Endothelial cell (in vitro differentiated cells): ENCODE data around the gene OTUB2. TPM values are rescaled to one million over a fixed set of nuclear protein-coding genes. Genes with fewer than 3 reads are reported as not detected.

Source experiments
- DNase-seq: peaks from one replicate; pipeline ENCODE4 v3.0.0; 2021; ENCODE audit warnings: low spot score
- H3K27ac Mint-ChIP-seq: one replicate; pipeline ENCODE4 v1.8.0; 2021; ENCODE audit warnings: mixed read lengths, inconsistent platforms; ENCODE audit not compliant: unreplicated experiment
- H3K27me3 Mint-ChIP-seq: one replicate; pipeline ENCODE4 v1.8.0; 2021; ENCODE audit warnings: mild to moderate bottlenecking, moderate library complexity, mixed read lengths, inconsistent platforms; ENCODE audit not compliant: unreplicated experiment
- H3K36me3 Mint-ChIP-seq: one replicate; pipeline ENCODE4 v1.8.0; 2021; ENCODE audit warnings: mild to moderate bottlenecking, low read depth, mixed read lengths, inconsistent platforms; ENCODE audit not compliant: unreplicated experiment
- H3K4me1 Mint-ChIP-seq: one replicate; pipeline ENCODE4 v1.8.0; 2021; ENCODE audit warnings: mild to moderate bottlenecking, mixed read lengths, inconsistent platforms; ENCODE audit not compliant: unreplicated experiment
- H3K4me3 Mint-ChIP-seq: one replicate; pipeline ENCODE4 v1.8.0; 2021; ENCODE audit warnings: mild to moderate bottlenecking, mixed read lengths, inconsistent platforms; ENCODE audit not compliant: unreplicated experiment
- H3K9me3 Mint-ChIP-seq: one replicate; pipeline ENCODE4 v1.8.0; 2021; ENCODE audit warnings: mixed read lengths, inconsistent platforms; ENCODE audit not compliant: unreplicated experiment
- total RNA-seq: library from RNA; stranded (reverse); fragmentation: NEBNext Ultra II Directional; extraction: Animal tissue kit (Norgen Biotek cat#: 25700); gene quantifications from one replicate; pipeline ENCODE4 v1.2.1, GENCODE V29; 2021; ENCODE audit not compliant: unreplicated experiment
- TF ChIP-seq, protein P1 (sequence below): fragments of 200-600 bp; sonication (generic); IDR thresholded peaks from one replicate; pipeline ENCODE4 v1.5.0; 2021; ENCODE audit warnings: antibody characterized with exemption; ENCODE audit not compliant: unreplicated experiment

The OTUB2 gene
- total RNA-seq, 1 donor from 2014 or later, result 2.3 TPM

GRCh38 chr14:94004015-94004414 is 22.1 kb upstream of the OTUB2 start:
- no peaks in the 10 kb centered on the region for H3K9me3 Mint-ChIP-seq
- no peaks in the 10 kb centered on the region for H3K36me3 Mint-ChIP-seq
- DNase-seq, result no peak
- TF ChIP-seq, protein P1, sequence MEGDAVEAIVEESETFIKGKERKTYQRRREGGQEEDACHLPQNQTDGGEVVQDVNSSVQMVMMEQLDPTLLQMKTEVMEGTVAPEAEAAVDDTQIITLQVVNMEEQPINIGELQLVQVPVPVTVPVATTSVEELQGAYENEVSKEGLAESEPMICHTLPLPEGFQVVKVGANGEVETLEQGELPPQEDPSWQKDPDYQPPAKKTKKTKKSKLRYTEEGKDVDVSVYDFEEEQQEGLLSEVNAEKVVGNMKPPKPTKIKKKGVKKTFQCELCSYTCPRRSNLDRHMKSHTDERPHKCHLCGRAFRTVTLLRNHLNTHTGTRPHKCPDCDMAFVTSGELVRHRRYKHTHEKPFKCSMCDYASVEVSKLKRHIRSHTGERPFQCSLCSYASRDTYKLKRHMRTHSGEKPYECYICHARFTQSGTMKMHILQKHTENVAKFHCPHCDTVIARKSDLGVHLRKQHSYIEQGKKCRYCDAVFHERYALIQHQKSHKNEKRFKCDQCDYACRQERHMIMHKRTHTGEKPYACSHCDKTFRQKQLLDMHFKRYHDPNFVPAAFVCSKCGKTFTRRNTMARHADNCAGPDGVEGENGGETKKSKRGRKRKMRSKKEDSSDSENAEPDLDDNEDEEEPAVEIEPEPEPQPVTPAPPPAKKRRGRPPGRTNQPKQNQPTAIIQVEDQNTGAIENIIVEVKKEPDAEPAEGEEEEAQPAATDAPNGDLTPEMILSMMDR, result no peak
- no peaks in the 10 kb centered on the region for H3K4me1 Mint-ChIP-seq
- no peak overlapping the region for H3K27ac Mint-ChIP-seq
- peaks cover 8% of the 10 kb centered on the region for H3K27me3 Mint-ChIP-seq
- H3K4me3 Mint-ChIP-seq, result no peak overlapping the region

DNA sequence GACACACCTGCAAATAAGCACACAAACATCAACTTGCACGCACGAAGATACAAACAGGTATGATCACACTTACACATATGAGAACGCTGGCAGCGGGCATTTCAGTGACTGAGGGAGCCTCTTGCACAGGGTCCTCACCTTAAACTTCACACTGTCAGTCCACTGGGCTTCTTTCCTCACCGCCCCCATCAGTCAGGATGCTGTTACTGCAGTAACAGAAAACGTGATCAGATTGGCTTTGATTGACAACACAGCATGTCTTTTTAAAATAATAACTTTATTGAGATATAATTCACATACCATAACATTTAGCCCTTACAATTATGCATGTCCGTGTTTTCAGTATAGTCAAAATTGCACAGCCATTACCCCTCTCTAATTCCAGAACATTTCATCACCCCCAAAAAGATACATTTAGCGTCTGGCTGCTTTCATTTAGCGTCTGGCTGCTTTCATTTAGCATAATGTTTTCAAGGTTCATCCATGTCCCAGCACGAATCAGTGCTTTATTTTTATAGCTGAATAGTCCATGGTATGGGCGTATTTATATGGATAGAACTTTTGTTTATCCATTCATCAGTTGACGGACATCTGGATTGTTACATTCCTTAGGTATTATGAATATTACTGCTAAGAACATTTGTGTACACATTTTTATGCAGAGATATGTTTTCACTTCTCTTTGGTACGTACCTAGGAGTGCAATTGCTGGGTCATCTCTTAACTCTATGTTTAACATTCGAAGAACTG is 20.6 kb upstream of the OTUB2 start:
- Mint-ChIP-seq H3K4me1 (no peaks in the 10 kb centered on the region), H3K27me3 (peaks cover 14% of the 10 kb centered on the region), H3K36me3 (no peaks in the 10 kb centered on the region), H3K9me3 (no peaks in the 10 kb centered on the region), H3K27ac (no peak overlapping the region), H3K4me3 (no peak overlapping the region)
- TF ChIP-seq, protein P1, result peak; percentile 54
- DNase-seq, result no peak

GRCh38 chr14:94008234-94008633 is 17.9 kb upstream of the OTUB2 start:
- Mint-ChIP-seq H3K27ac (no peak overlapping the region), H3K4me1 (no peaks in the 10 kb centered on the region), H3K36me3 (no peaks in the 10 kb centered on the region), H3K27me3 (peaks cover 12% of the 10 kb centered on the region), H3K9me3 (no peaks in the 10 kb centered on the region), H3K4me3 (no peak overlapping the region)
- TF ChIP-seq, protein P1, result no peak
- no peak for DNase-seq

- Mint-ChIP-seq H3K9me3 (no peaks in the 10 kb centered on the region), H3K4me1 (no peaks in the 10 kb centered on the region), H3K27me3 (peaks cover 14% of the 10 kb centered on the region), H3K27ac (no peak overlapping the region), H3K4me3 (no peak overlapping the region), H3K36me3 (no peaks in the 10 kb centered on the region)
- DNase-seq, result no peak
- TF ChIP-seq, protein P1, result no peak
Observed at GRCh38 chr14:94009767-94010166, 16.4 kb upstream of the OTUB2 start.

GRCh38 chr14:94010625-94011024 is 15.5 kb upstream of the OTUB2 start:
- no peaks in the 10 kb centered on the region for H3K9me3 Mint-ChIP-seq
- no peaks in the 10 kb centered on the region for H3K4me1 Mint-ChIP-seq
- no peak for DNase-seq
- TF ChIP-seq, protein P1, result no peak
- H3K4me3 Mint-ChIP-seq, result no peak overlapping the region
- no peak overlapping the region for H3K27ac Mint-ChIP-seq
- H3K36me3 Mint-ChIP-seq, result no peaks in the 10 kb centered on the region
- peaks cover 9% of the 10 kb centered on the region for H3K27me3 Mint-ChIP-seq
